DMS53 treated with DMSO at 0.1 percent for 48 hours (cell line): ENCODE results near the gene PARD3B.

Experiments
- DNase-seq: peaks from one replicate; lab custom pipeline; 2025; ENCODE audit not compliant: unreplicated experiment; lab: John Stamatoyannopoulos, UW

PARD3B gene

GRCh38 chr2:205439621-205440020, 894.3 kb downstream of the PARD3B start:
- DNase-seq, result no peak

- DNase-seq, result no peak
These were observed 896.2 kb downstream of the PARD3B start for GRCh38 chr2:205441524-205441923.

- no peak for DNase-seq
These were observed 902.9 kb downstream of the PARD3B start for GRCh38 chr2:205448189-205448588.

- no peak for DNase-seq
These were observed 906.7 kb downstream of the PARD3B start for GRCh38 chr2:205451901-205452512.

GRCh38 chr2:205453202-205453601, 907.9 kb downstream of the PARD3B start:
- no peak for DNase-seq

- no peak for DNase-seq
These were observed 911.4 kb downstream of the PARD3B start for GRCh38 chr2:205456682-205457081.

GRCh38 chr2:205460217-205460616, 914.9 kb downstream of the PARD3B start:
- DNase-seq, result no peak

- DNase-seq, result no peak
These were observed 915.9 kb downstream of the PARD3B start for GRCh38 chr2:205461169-205461568.

- no peak for DNase-seq
These were observed 916.7 kb downstream of the PARD3B start for GRCh38 chr2:205461678-205462665.

GRCh38 chr2:205462681-205463345, 917.5 kb downstream of the PARD3B start:
- DNase-seq, result no peak

GRCh38 chr2:205463466-205464025, 918.3 kb downstream of the PARD3B start:
- DNase-seq, result no peak

- no peak for DNase-seq
These were observed 919.4 kb downstream of the PARD3B start for GRCh38 chr2:205464681-205465080.

- no peak for DNase-seq
These were observed 920.5 kb downstream of the PARD3B start for GRCh38 chr2:205465791-205466190.

- no peak for DNase-seq
These were observed 926.5 kb downstream of the PARD3B start for GRCh38 chr2:205471776-205472175.

- DNase-seq, result no peak
These were observed 928.5 kb downstream of the PARD3B start for GRCh38 chr2:205473791-205474190.

GRCh38 chr2:205474741-205475415, 929.6 kb downstream of the PARD3B start:
- no peak for DNase-seq

- DNase-seq, result no peak
These were observed 930.1 kb downstream of the PARD3B start for GRCh38 chr2:205475416-205475768.

GRCh38 chr2:205477016-205477705, 931.9 kb downstream of the PARD3B start:
- DNase-seq, result no peak

- no peak for DNase-seq
These were observed 936.6 kb downstream of the PARD3B start for GRCh38 chr2:205481861-205482260.

GRCh38 chr2:205482399-205483081, 937.3 kb downstream of the PARD3B start:
- DNase-seq, result no peak
